NT2/D1 (cell line): ENCODE data around the gene AQP10.
"Not testable (repeated sequence)": the region's sequence is repeated elsewhere in the genome, so short reads cannot be mapped to it uniquely, and the experiment has no call there.

Experiments used
- DNase-seq: peaks from one replicate; pipeline ENCODE4 v3.0.0-alpha.2; 2011; ENCODE audit warnings: low read depth, low spot score
- H3K27me3 ChIP-seq: 2 replicates; pipeline ENCODE4 v1.6.0; 2011; ENCODE audit warnings: mild to moderate bottlenecking; ENCODE audit not compliant: insufficient read length, insufficient read depth
- H3K36me3 ChIP-seq: 2 replicates; pipeline ENCODE4 v1.6.1; 2011; ENCODE audit warnings: mild to moderate bottlenecking, low read length, mixed read lengths; ENCODE audit not compliant: insufficient read depth, insufficient read length
- H3K4me1 ChIP-seq: 2 replicates; pipeline ENCODE4 v1.5.1; 2011; ENCODE audit not compliant: insufficient read depth, insufficient read length
- H3K4me3 ChIP-seq: 2 replicates; pipeline ENCODE4 v1.5.1; 2011; ENCODE audit warnings: low read depth; ENCODE audit not compliant: insufficient read length
- H3K9ac ChIP-seq: 2 replicates; pipeline ENCODE4 v1.6.0; 2011; ENCODE audit warnings: low read depth; ENCODE audit not compliant: insufficient read length
- H3K9me3 ChIP-seq: 2 replicates; pipeline ENCODE4 v1.5.1; 2011; ENCODE audit warnings: mild to moderate bottlenecking, low read length; ENCODE audit not compliant: insufficient read depth
- SUZ12 ChIP-seq: IDR thresholded peaks from 2 replicates; pipeline ENCODE4 v1.6.1; 2011; ENCODE audit not compliant: insufficient read length, insufficient read depth; ENCODE audit errors: extremely low read depth
- YY1 ChIP-seq: IDR thresholded peaks from 2 replicates; pipeline ENCODE4 v1.6.1; 2011; ENCODE audit not compliant: insufficient read length, insufficient read depth
- ZNF274 ChIP-seq: IDR thresholded peaks from 2 replicates; pipeline ENCODE4 v1.6.1; 2011; ENCODE audit warnings: mild to moderate bottlenecking, low read depth, low read length

AQP10 gene

DNA sequence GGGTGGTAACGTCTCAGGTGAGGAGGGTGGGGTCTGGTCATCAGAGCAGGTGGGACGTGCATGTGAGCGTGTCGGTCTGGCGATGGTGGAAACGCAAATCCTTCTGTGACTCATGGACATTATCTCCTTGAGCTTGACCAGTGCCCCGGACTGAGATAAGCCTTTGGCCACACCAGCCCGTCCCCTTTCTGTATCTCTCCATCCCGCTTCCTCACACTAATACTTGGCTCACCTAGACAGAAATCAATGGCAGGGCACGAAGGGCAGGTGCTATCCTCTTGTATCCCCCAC lies 7.9 kb upstream of the AQP10 start:
- no peaks in the 10 kb centered on the region for H3K27me3 ChIP-seq
- TF ChIP-seq SUZ12 (no peak), YY1 (no peak), ZNF274 (no peak)
- DNase-seq, result no peak

DNA sequence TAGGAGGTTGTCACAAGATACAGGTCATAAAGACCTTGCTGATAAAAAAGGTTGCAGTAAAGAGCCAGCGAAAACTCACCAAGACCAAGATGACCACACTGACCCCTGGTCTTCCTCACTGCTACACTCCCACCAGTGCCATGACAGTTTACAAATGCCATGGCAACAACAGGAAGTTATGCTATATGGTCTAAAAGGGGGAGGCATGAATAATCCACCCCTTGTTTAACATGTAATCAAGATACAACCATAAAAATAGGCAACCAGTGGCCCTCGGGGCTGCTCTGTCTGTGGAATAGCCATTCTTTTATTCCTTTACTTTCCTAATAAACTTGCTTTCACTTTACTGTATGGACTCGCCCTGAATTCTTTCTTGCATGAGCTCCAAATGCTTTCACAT lies 6.7 kb upstream of the AQP10 start:
- H3K36me3 ChIP-seq, H3K27me3 ChIP-seq, H3K4me3 ChIP-seq, H3K9ac ChIP-seq, DNase-seq, H3K4me1 ChIP-seq: not testable (repeated sequence)
- H3K9me3 ChIP-seq, result peaks cover 11% of the 10 kb centered on the region

More for the DNA sequence above, 7.9 kb upstream of the AQP10 start:
- H3K9me3 ChIP-seq, result peaks cover 11% of the 10 kb centered on the region
- H3K4me1 ChIP-seq, result no peaks in the 10 kb centered on the region
- H3K9ac ChIP-seq, result no peak overlapping the region
- H3K36me3 ChIP-seq, result no peaks in the 10 kb centered on the region
- H3K4me3 ChIP-seq, result no peak overlapping the region

DNA sequence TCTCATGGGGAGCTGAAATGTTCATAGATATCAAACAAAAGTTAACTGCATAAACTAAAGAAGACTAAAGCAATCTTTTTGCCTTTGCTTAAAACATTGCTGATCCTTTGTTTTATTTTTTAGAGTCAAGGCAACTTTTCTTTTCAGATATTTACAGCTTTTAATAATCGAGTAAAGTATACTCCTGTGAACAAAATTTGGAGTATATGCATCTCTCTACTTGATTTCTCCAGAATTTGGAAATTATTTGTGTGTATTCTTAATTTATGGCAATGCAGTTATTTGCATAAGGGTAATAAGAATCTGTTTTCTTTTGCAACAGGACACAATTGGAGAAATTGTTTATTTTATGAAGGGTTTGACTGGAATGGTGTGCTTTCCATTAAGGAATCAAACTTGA lies 4.2 kb upstream of the AQP10 start:
- TF ChIP-seq SUZ12, result no peak
- TF ChIP-seq YY1, result no peak
- no peak for TF ChIP-seq ZNF274
- Histone ChIP-seq H3K27me3 (no peaks in the 10 kb centered on the region), H3K36me3 (no peaks in the 10 kb centered on the region), H3K4me1 (no peaks in the 10 kb centered on the region), H3K4me3 (no peak overlapping the region), H3K9ac (no peak overlapping the region), H3K9me3 (peaks cover 11% of the 10 kb centered on the region)
- no peak for DNase-seq

DNA sequence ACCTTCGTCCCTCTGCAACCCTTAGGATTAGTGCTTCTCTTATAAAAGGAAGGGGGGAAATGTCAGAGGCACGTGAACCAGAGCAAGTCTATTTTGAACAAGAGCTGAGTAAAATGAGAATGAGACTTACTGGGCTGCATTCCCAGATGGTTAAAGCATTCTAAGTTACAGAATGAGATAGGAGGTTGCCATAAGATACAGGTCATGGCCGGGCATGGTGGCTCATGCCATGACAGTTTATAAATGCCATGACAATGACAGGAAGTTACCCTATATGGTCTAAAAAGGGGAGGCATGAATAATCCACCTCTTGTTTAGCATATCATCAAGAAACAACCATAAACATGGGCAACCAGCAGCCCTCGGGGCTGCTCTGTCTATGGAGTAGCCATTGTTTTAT lies 2.5 kb upstream of the AQP10 start:
- Histone ChIP-seq H3K36me3 (no peaks in the 10 kb centered on the region), H3K27me3 (peaks cover 4% of the 10 kb centered on the region), H3K4me1 (no peaks in the 10 kb centered on the region), H3K4me3 (no peak overlapping the region), H3K9me3 (peaks cover 11% of the 10 kb centered on the region), H3K9ac (no peak overlapping the region)
- DNase-seq, result no peak
- TF ChIP-seq ZNF274, result no peak

DNA sequence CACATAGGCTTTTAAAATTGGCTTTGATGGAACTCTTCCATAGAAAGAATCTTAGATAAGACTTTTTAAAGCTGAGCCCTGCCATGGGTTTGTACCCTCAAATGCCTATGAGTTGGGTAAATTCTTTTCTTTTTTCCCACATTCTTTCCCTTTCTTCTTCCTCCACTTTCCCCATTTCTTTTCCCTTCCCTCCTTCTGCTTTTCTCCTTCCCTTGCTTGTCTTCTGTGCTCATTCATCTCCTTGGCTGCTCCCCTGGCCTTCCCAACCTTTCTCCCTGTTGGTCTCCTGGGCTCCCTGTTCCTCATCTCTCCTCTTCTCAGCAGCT lies 679 bp downstream of the AQP10 start:
- H3K9ac ChIP-seq, result not testable (repeated sequence)
- peaks cover 11% of the 10 kb centered on the region for H3K27me3 ChIP-seq

DNA sequence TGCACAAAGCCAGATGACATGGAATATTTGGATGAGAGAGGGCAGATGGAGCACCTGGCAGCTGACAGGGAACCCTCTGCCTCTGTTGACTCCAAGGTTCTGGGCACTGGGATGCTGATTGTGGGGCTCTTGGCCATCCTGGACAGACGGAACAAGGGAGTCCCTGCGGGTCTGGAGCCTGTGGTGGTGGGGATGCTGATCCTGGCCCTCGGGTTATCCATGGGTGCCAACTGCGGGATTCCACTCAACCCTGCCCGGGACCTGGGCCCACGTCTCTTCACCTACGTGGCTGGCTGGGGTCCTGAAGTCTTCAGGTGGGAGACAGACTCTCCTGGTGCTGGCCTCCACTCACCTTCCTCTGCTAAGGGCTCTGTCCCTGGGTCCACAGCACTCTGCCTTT lies 2.6 kb downstream of the AQP10 start:
- Histone ChIP-seq H3K27me3 (peaks cover 11% of the 10 kb centered on the region), H3K9me3 (no peaks in the 10 kb centered on the region)

More for the DNA sequence above, 679 bp downstream of the AQP10 start:
- not testable (repeated sequence) for H3K36me3 ChIP-seq, DNase-seq, H3K4me1 ChIP-seq, H3K9me3 ChIP-seq, H3K4me3 ChIP-seq

DNA sequence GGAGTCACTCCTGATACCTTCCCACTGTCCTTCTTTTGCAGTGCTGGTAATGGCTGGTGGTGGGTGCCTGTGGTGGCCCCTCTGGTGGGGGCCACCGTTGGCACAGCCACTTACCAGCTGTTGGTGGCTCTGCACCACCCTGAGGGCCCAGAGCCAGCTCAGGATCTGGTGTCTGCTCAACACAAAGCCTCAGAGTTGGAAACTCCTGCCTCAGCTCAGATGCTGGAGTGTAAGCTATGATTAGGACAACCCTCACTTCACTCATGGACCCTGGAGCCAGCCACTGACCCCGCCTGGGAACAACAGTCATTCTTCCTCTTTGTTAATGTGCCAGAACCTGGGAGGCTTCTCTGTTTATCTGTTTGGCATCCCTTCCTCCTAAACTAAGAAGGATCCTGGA lies 3.3 kb downstream of the AQP10 start:
- H3K9me3 ChIP-seq, result no peaks in the 10 kb centered on the region
- H3K36me3 ChIP-seq, result peaks cover 6% of the 10 kb centered on the region
- DNase-seq, result no peak
- H3K4me3 ChIP-seq, result peak overlapping the region; percentile 86
- H3K9ac ChIP-seq, result no peak overlapping the region
- TF ChIP-seq SUZ12, result no peak
- peaks cover 23% of the 10 kb centered on the region for H3K4me1 ChIP-seq
- H3K27me3 ChIP-seq, result peaks cover 11% of the 10 kb centered on the region

More for the DNA sequence above, 2.6 kb downstream of the AQP10 start:
- Histone ChIP-seq H3K9ac (no peak overlapping the region), H3K36me3 (peaks cover 6% of the 10 kb centered on the region), H3K4me3 (no peak overlapping the region), H3K4me1 (peaks cover 23% of the 10 kb centered on the region)
- TF ChIP-seq YY1 (no peak), ZNF274 (no peak), SUZ12 (no peak)
- no peak for DNase-seq

DNA sequence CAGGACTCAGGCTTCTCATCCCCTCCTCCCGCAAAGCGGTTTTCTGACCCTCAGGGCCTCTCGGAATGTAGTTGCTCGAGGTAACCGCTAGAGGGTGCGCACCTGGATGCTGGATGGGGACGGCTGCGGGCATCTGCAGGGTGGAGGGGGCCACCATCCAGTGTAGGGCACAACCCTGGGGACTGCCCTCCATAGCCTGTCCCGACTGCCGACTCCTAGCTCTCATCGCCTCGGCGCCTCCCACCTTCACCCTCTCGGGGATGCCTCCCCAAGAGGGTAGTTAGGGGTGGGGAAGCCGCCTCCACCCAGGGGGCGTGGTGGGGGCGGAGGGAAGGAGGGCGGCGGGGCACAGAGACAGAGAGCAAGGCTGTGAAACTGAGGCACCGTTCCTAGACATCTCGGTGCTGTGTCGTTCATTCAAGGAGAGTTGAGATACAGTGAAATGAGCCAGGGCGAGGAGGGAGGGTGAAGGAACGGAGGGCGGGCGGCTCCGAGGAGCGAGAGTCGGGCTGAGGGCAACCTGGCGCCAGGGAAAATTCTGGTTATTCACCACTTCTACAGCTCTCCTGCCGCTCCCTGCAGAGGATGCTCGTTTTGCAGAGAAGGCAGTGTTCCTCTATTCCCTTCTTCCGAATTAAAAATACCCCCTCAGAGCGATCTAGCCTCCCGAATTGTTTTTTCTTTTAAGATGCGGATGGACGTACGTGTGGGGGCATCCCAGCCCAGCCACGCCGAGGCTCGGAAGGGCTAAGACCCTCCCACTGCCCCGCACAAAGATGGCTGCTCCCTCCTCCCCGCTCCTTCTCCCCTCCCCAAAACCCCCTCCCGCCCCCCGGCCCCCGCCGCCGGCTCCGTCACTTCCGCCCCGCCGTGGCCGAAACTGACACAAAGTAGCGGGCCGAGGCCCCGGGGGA lies 4.0 kb downstream of the AQP10 start, which contains the start of gene ATP8B2:
TSS of gene ATP8B2 (plus strand) at position 857 of the 914 bp plus-strand sequence. CDS start 2,617 bp downstream, outside the sequence.
- Histone ChIP-seq H3K9ac (peak within 1 kb of the TSS; percentile 98), H3K4me1 (peaks cover 28% of the 10 kb centered on the region), H3K36me3 (peaks cover 9% of the 10 kb centered on the region), H3K9me3 (no peaks in the 10 kb centered on the region), H3K4me3 (peak within 1 kb of the TSS; percentile 92), H3K27me3 (peaks cover 11% of the 10 kb centered on the region)
- DNase-seq, result peak; percentile 84
- no peak for TF ChIP-seq ZNF274
- peak; percentile 92 for TF ChIP-seq YY1
